ENCODE results near the gene ADAM10. TPM values are rescaled to one million over a fixed set of nuclear protein-coding genes. Genes with fewer than 3 reads are reported as not detected.

The ADAM10 gene
- total RNA-seq, 1 donor from 2014 or later = 64.9 TPM

DNA sequence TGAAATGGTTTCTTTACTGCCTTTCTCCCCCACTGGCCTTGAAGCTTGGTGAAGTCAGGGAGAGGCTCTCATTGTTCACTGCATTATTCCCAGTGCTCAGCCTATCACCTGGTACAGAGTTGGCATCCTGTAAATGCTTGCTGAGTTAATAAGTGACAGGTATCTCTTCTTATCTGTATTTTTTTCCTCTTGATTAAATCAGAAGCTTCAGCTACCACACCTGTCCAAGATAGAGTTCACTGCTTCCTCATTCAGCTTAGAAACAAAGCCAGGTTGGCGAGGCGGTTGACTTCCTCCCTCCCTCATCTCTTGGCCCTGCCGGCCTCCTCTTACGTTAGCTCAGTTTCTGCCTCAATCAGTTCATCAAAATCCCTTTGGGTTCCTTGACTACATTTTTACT, 174.9 kb downstream of the ADAM10 start:
- no peak for ATAC-seq

DNA sequence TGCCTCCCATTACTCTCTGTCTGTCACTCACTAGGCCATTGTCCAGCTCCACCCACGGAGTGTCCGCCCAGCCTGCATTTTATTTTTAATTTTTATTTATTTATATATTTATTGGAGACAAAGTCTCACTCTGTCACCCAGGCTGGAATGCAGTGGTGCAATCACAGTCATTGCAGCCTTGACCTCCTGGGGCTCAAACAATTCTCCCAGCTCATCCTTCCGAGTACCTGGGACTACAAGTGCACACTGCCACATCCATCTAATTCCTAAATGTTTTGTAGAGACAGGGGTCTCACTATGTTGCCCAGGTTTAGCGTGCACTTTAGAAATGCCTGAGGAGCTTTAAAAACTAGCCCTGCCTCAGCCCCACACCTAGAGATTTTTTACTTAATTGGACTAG, 176.2 kb downstream of the ADAM10 start:
- ATAC-seq (no peak), DNase-seq (ENCODE audit: missing footprints) (no peak)
- intact Hi-C loops (cut with DNase I) = no loop called here

More for the DNA sequence above, 174.9 kb downstream of the ADAM10 start:
- intact Hi-C loops (cut with DNase I) = no loop called here
- DNase-seq (ENCODE audit: missing footprints) = no peak

DNA sequence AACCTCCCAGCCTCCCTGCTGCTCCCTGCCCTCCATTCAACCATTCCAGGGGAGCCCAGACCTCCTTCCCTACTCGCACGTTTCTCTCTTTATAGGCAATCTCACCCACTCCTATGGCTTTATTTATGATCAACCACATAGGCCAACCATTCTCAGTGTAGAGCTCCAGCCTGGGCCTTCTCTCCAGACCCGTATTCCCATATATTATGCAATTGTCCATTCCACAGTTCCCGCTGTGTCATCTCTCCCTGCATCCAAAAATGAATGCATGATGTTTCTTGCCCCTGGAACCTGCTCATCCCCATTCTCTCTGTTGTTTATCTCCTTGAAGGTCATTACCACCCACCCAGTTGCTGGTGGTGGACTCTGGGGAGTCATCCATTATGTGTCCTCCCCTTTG, 177.0 kb downstream of the ADAM10 start:
- no peak for ATAC-seq
- DNase-seq (ENCODE audit: missing footprints) = no peak
- intact Hi-C loops (cut with DNase I) = no loop called here

DNA sequence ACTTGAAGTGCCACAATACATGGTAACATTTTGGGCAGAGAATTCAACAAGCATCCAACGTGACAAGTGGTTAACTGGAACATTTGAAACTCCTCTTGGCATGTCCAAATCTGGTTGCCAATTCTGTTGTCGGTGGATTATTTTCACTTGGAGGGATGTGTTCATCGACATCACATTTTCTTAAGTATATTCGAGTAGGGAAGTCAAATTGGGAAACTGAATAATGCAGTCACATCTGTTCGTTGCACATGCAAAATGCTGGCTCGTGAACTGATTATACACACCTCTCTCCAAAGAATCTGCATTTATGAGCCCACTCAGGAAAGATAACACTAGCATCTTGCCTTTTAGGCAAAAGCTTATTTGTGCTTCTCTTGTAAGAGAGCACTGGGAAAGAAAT, 178.0 kb downstream of the ADAM10 start:
- intact Hi-C loops (cut with DNase I) = no loop called here
- ATAC-seq (no peak), DNase-seq (ENCODE audit: missing footprints) (no peak)

DNA sequence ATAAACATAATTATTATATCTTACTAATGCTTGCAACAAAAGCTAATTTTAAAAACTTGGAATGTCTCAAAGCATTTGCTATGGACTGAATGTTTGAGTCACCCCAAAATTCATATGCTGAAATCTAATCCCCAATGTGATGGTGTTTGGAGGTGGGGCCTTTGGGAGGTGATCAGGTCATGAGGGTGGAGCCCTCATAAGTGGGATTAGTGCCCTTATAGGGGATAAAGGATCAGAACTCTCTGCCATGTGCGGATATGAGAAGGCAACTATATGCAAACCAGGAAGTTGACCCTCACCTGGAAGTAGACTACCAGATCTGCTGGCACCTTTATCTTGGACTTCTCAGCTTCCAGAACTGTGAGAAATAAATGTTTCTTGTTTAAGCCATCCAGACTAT, 180.1 kb downstream of the ADAM10 start:
- DNase-seq (ENCODE audit: missing footprints) = no peak
- intact Hi-C loops (cut with DNase I) = no loop called here
- no peak for ATAC-seq

DNA sequence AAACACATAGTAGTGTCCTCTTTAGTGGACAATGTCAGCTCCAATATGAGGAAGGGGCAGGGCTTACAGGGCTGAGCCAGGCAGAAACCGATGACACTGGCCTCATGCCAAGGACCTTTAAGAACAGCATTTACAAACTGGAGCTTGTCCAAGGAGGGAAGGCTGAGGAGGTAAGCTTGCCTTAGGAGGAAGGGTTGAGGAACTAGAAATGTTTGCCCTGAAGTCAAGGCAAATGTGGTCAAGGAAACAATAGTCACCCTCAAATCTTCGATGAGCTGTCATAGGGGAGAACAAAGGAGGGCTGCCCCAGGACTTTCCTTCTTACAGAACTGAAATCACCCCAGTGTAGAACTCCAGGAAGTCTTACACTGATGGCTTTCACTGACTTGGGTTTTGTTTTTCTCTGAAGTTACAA, 181.3 kb downstream of the ADAM10 start:
- intact Hi-C loops (cut with DNase I) = no loop called here
- DNase-seq (ENCODE audit: missing footprints) = no peak
- peak; percentile 48 for ATAC-seq

DNA sequence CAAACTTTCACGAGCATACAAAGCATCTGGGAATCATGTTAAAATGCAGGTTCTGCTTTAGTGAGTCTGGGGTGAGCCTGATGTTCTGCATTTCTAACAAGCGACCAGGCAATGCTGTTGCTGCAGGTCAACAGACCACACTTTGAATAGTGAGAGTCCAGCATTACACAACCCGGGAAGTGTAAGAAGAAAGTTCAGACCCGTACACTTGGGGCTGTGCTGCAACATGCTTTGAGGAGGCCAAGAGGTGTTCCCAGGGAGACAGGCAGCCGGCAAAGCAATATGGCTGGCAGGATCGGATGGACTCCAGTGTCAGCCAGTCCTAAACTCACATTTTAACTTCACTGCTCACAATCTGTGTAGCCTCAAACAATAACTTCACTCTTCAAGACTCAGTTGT, 183.5 kb downstream of the ADAM10 start:
- ATAC-seq (no peak), DNase-seq (ENCODE audit: missing footprints) (no peak)
- intact Hi-C loops (cut with DNase I) = no loop called here

DNA sequence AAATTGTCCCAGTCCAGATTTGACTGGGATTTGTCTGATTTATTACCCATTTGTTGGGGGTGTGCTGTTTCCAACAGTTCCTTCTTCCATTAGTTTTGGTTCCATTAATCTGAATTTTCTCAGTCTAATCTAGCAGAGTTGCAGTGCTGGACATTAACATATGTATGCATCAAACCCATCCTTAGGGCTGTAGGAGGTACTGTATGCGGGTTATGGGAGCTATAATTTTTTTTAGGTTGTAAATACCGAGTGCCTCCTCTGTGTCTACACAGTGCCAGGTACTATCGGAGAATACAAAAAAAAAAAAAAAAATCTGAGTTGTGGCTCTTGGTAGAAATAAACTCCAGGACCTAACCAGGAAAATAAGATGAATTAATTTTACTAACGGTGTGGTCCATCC, 183.9 kb downstream of the ADAM10 start:
- DNase-seq (ENCODE audit: missing footprints) (no peak), ATAC-seq (no peak)
- intact Hi-C loops (cut with DNase I) = no loop called here

DNA sequence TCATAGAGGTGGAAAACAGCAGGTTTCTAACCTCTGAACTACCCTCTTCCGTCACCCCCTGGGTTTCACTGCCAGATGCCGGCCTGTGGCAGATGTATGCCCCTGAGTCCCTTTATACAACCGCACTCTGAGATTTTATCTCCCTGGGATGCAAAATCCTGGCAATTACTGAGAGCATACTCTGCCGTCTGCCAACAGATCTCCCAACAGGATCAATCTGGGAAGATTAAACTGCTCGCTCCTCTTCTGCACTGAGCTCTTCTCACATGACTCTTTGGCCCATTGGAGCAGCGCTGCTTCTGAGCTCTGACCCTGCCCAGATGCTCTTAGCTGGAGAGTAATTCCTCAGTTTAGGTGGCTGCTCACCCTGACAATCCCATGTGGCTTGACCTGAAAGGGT, 184.5 kb downstream of the ADAM10 start:
- ATAC-seq = no peak
- DNase-seq (ENCODE audit: missing footprints) = no peak
- intact Hi-C loops (cut with DNase I) = no loop called here

DNA sequence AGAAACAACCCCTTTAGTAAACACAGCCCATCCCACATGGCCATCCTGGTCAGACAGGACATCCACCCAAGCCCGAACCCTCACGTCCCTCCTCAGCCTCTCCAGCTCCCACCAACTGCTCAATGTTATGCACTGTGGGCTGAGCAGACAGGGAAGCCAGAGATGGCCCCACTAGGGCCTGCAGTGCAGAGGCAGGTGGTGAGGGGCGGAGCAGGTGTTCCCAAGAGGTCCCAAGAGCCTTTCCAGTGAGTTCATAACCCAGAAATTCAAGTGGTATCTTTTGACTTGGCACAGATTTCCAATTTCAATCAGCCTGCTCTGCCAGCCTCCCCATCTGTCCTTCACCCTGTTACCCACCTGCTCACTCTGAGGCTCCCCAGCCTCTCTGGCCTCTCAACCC, 187.4 kb downstream of the ADAM10 start:
- ATAC-seq (no peak), DNase-seq (ENCODE audit: missing footprints) (no peak)
- intact Hi-C loops (cut with DNase I) = no loop called here

DNA sequence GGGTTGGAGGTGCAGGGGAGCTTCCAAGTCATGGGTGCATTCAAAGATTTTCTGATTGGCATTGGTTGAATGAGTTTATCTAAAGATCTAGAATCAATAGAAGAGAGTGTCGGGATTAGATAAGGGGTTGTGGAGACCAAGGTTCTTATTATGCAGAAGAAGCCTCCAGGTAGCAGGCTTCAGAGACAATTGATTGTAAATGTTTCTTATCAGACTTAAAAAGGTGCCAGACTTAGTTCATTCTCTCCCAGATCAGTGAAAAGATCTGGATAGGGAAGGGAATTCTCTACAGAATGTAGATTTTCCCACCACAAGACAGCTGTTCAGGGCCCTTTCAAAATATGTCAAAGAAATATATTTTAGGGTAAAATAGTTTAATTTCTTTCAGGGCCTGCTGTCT, 188.2 kb downstream of the ADAM10 start:
- intact Hi-C loops (cut with DNase I) = no loop called here
- DNase-seq (ENCODE audit: missing footprints) (no peak), ATAC-seq (no peak)

DNA sequence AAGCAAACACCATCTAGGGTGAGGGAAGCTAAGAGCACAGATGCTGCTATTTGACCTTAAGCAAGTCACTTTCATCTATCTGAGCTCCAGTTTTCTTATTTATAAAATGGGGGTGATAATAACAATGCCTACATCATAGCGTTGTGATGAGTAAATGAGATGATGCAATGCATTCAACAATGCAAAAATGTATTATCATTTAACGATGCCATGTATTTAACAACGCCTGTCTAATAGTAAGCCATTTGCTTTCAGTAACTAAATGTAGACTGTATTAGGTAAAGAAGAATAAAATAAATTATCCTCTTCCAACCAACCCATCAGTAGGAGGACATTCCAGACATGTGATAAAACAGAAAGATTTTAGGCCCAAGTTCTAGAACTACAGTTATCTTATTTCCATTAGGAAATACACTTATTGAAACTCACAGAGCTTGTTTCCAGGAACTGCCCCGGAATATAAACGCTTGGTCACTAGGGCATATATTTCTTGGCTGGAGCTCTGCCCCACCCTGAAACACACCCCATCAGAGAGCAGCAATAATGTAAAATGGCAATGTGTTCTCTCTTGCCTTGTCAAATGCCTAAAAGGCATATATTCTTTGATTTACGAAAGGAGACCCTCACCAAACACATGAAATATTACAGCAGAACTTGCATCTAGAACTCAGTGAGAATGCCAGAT, 189.5 kb downstream of the ADAM10 start:
- intact Hi-C loops (cut with DNase I) = no loop called here
- ATAC-seq = no peak
- DNase-seq (ENCODE audit: missing footprints) = no peak

DNA sequence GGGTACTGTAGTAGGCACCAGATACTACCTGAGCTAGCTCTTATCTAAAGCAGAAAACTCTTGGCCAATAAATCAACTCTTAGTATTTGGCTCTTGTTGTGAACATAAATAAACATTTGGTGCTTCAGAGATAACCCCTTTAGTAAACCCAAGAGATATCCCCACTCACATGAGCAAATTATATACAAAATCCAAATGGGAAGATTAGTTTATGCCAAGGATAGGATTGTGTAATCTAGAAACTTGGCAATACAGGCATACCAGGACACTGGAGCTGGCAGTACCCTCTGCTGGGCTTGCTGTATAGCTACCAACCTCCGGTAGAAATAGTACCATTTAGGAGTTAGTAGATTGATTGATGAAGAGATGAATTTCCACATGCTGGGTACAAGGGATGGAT, 190.7 kb downstream of the ADAM10 start:
- intact Hi-C loops (cut with DNase I) = no loop called here
- ATAC-seq (no peak), DNase-seq (ENCODE audit: missing footprints) (no peak)

DNA sequence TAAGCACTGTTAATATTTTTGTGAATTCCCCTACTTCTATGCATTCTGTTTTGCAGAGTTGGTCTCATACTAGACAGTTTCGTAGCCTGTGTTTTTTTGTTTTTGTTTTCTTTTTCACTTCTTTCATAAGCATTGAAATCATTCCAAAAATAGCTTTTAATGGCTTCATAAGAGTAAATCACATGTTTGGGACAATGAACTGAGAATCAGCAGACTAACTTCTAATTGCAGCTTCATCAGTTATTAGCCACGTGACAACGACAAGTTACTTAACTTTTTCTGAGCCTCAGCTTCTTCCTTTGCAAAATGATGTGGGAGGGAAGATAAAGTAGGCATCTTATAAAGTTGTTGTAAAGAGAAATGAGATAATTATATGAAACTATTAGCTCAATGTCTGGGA, 193.0 kb downstream of the ADAM10 start:
- intact Hi-C loops (cut with DNase I) = no loop called here
- DNase-seq (ENCODE audit: missing footprints) (no peak), ATAC-seq (no peak)

DNA sequence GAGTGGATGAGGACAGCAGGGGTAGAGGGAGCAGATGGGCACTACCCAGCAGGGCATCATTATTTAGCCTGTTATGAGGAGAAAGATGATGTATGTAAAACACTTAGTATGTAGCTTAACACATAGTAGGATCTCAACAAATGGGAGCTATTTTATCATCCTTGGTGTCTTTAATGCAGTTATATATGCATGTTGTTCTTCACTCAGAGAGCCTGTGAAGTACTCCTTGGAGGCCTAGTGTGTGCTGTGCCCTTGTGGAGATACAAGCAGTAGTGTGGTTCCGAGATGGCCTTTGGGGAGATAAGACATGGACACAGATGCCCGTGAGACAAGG, 193.5 kb downstream of the ADAM10 start:
- no peak for DNase-seq (ENCODE audit: missing footprints)
- intact Hi-C loops (cut with DNase I) = no loop called here
- ATAC-seq = no peak

DNA sequence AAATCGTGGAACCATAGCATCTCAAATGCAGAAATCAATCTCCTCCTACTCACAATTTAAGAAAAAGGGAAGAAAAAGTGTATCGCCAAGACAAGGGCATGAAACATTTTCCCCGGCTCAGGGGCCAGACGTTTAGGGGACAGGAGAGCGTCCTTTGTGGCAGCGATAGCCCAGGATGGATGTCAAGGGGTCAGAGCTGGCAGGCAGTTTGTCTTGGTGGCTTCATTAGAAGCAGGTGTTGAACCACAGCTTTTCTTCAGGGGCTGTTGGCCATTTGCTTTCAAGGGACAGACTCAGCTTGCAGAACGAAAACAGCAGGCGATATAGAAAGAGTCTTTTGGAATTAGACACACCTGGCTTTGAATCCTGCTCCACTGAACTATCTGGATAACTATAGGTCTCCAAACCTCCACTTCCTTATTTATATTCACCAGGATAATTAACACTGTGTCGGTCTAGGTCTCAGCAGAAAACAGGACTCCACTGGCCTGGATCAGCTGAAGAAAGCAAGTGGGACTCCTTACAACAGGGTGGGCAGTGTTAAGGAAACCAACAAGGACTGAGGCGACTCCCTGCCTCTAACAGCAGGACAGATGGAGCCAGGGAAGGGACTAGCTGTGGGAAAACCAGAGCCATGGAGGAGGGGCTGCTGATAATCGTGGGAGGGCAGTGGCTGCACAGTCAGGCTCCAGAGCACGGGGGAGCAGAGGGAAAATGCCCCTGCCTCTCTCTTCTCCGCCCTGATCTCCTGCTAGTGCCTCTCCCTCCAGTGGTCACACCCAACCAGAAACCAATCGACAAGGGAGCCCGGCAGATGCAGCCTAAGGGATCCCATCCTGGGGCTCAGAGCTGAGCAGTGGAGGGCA, 194.1 kb downstream of the ADAM10 start:
- DNase-seq (ENCODE audit: missing footprints) = no peak
- no peak for ATAC-seq
- intact Hi-C loops (cut with DNase I) = no loop called here

DNA sequence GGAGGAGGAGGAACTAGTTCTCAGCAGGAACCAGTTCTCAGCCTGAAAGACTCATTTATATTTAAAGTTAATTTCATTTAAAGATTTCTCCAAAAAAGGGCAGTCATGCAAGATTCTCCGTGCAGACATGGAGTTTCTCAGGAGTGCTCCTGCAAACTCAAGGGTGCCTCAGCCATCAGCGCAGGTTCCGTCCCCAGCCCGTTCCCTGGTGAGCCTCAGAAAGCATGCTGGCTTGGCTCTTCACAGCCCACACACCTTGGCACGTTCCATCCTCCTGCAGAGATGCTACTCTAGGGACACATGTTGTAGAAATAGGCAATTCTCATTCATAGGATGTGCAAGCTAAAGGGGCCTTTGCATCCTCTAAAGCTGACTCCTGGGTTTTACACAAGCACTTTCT, 194.7 kb downstream of the ADAM10 start:
- ATAC-seq (no peak), DNase-seq (ENCODE audit: missing footprints) (no peak)
- intact Hi-C loops (cut with DNase I) = loop anchor here (5.0 kb wide), 1 partner anchor 43 kb away; no protein-coding TSS in a partner anchor

DNA sequence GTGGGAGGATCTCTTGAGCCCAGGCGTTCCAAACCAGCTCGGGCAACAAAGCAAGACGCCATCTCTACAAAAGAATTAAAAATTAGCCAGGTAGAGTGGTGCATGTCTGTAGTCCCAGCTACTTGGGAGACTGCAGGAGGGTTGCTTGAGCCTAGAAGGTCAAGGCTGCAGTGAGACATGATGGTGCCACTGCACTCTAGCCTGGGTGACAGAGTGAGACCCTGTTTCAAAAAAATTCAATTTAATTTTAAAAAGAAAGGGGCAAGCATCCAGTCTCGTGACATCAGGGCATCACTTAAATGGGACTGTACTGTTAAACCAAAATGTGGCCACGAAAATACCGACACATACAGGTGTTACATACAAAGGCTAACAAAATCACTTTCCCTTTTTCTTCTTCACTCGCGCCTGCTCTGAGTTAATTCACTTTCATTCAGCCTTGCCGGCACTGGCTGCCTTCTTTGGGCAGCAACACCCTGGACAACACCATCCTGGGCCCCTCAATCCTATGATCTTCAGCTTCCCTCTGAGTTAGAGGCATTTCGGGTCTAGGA, 196.1 kb downstream of the ADAM10 start:
- intact Hi-C loops (cut with DNase I) = loop anchor here (5.0 kb wide), 1 partner anchor 44 kb away; no protein-coding TSS in a partner anchor

DNA sequence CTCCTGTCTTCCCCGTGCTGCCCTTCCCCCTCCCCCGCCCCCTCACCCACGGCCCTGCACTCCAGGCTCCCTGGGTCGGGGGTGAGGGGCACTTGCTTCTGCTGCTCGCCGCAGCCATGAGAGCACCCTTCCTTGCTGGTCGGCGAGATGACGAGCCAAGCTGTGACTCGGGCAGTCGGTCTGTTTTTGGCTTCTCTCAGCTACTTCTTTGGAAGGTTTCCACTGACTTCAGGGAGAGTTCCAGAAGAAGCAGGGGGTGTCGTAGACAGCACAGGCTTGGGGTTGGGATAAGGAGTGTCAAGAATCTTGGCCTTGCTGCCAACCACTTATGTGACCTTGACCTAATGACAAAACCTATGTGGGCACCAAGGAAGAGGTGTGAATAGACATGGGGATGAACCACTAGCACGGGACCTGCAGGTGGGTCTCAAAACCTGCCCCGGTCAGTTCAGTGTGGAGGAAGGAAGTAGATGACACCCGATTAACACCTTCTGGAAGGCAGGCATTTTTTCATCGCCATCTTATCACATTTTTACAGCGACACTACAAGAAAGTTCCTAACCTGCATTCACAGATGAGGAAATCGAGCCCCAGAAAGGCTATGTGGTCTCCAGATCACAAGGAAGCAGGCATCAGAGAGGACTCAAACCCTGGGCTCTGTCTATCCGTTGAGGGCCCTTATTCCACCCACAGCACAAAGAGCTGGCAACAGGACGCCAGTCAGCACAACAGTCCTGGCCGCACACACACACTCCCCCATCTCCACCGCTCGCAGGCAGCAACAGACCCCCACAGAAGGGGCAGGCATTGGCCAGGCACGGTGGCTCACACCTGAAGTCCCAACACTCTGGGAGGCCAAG, 196.8 kb downstream of the ADAM10 start:
- DNase-seq (ENCODE audit: missing footprints) = no peak
- peak; percentile 6 for ATAC-seq

More for the DNA sequence above, 196.1 kb downstream of the ADAM10 start:
- no peak for ATAC-seq
- no peak for DNase-seq (ENCODE audit: missing footprints)

More for the DNA sequence above, 196.8 kb downstream of the ADAM10 start:
- intact Hi-C loops (cut with DNase I) = loop anchor here (5.0 kb wide), 1 partner anchor 45 kb away; no protein-coding TSS in a partner anchor
